Spleen (tissue), 11 donors: ENCODE measurements around the gene OR4C45. TPM values are rescaled to one million over a fixed set of nuclear protein-coding genes. Genes with fewer than 3 reads are reported as not detected.
"Not testable (repeated sequence)": the region's sequence is repeated elsewhere in the genome, so short reads cannot be mapped to it uniquely, and the experiment has no call there.

Source experiments
- DNase-seq: peaks from one replicate; pipeline ENCODE4 v3.0.0-alpha.2; 2020
- H3K27ac ChIP-seq, 8 donors: fragments of 200-600 bp; sonication (generic) in 7 of 8; 1 replicate in 4 of 8; 2 replicates in 4 of 8; pipeline versions ENCODE4 v1.5.0 to v1.8.0; 2016 to 2021; ENCODE audit warnings: inconsistent platforms in 4 of 8, mild to moderate bottlenecking in 4 of 8, moderate library complexity in 1 of 8
- H3K27me3 ChIP-seq, 7 donors: fragments of 200-600 bp; sonication (generic) in 6 of 7; replicated peaks in 1 of 7; 1 replicate in 4 of 7; 2 replicates in 3 of 7; pipeline versions ENCODE4 v1.5.0 to v1.8.0; 2016 to 2021; ENCODE audit warnings: inconsistent platforms in 3 of 7, mild to moderate bottlenecking in 1 of 7
- H3K36me3 ChIP-seq, 6 donors: fragments of 200-600 bp; sonication (generic) in 5 of 6; 1 replicate in 4 of 6; 2 replicates in 2 of 6; pipeline versions ENCODE4 v1.5.0 to v1.8.0; 2016 to 2021; ENCODE audit warnings: inconsistent platforms in 2 of 6
- H3K4me1 ChIP-seq, 6 donors: fragments of 200-600 bp; sonication (generic) in 5 of 6; 1 replicate in 3 of 6; 2 replicates in 3 of 6; pipeline versions ENCODE4 v1.5.0 to v1.8.0; 2016 to 2021; ENCODE audit warnings: inconsistent platforms in 3 of 6
- H3K4me3 ChIP-seq, 8 donors: fragments of 200-600 bp; sonication (generic) in 7 of 8; 1 replicate in 4 of 8; 2 replicates in 4 of 8; pipeline versions ENCODE4 v1.5.0 to v1.8.0; 2016 to 2021; ENCODE audit warnings: inconsistent platforms in 4 of 8, mild to moderate bottlenecking in 4 of 8, moderate library complexity in 2 of 8
- H3K9me3 ChIP-seq, 8 donors: fragments of 200-600 bp; sonication (generic) in 7 of 8; 1 replicate in 4 of 8; 2 replicates in 4 of 8; pipeline versions ENCODE4 v1.5.0 to v1.8.0; 2016 to 2021; ENCODE audit warnings: inconsistent platforms in 4 of 8
- POLR2A ChIP-seq, 3 donors: fragments of 450-650 bp; IDR thresholded peaks; one replicate each; pipeline ENCODE4 v1.5.1; 2017; ENCODE audit warnings: antibody characterized with exemption in 3 of 3, mild to moderate bottlenecking in 1 of 3
- POLR2AphosphoS5 ChIP-seq, 3 donors: sonication (generic); formaldehyde crosslinking; IDR thresholded peaks; one replicate each; pipeline ENCODE4 v1.5.1; 2017; ENCODE audit warnings: antibody characterized with exemption in 3 of 3
- WGBS, 5 donors: extraction: QIAGEN DNeasy Blood & Tissue Kit in 3 of 5; methylation state at CpG; one replicate each; pipeline versions ENCODE4 v1.1.5 to v1.1.7; 2013 to 2018; 5-methylcytosine and 5-hydroxymethylcytosine counted together
- intact Hi-C: fragments of 100-400 bp; cut with DNase I; formaldehyde crosslinking; loops from one replicate; pipeline ENCODE4 v1.15.0; 2023; ENCODE audit warnings: low total_unique reads
- polyA plus RNA-seq, 3 donors: library from polyadenylated mRNA; stranded (reverse); fragments of 200-250 nt; gene quantifications; one replicate each; pipeline ENCODE4 v1.2.1, GENCODE V29; 2013
- total RNA-seq, 7 donors: library from RNA; depleted of rRNA in 3 of 7; stranded (reverse); fragments of >200 nt in 3 of 7; fragmentation: NEBNext Ultra II Directional in 4 of 7; extraction: Animal tissue kit (Norgen Biotek cat#: 25700) in 4 of 7; gene quantifications; one replicate each; pipeline versions ENCODE4 v1.1.0 to v1.2.1, GENCODE V29; 2016 to 2021
- TF ChIP-seq, protein P1 (sequence below), 11 experiments: fragments of 200-600 bp in 7 of 11; fragments of 450-650 bp in 4 of 11; sonication (generic) in 4 of 11; IDR thresholded peaks in 8 of 11; conservative IDR thresholded peaks in 3 of 11; 1 replicate in 7 of 11; 2 replicates in 4 of 11; pipeline versions ENCODE4 v1.4.0 to v1.8.0; 2016 to 2021; ENCODE audit warnings: antibody characterized with exemption in 11 of 11, inconsistent platforms in 4 of 11, mild to moderate bottlenecking in 1 of 11
- donor health status: healthy with polysubstance abuse.
- donor health status: DM: no; HTN: no; CAD: no; lungs with moderate emphysema.
- donor health status: DM: no; HTN: no; CAD: no.
- donor health status: Bipolar disorder and iron deficiency.
- donor health status: healthy.
- donor health status: DM: no; HTN: no; CAD: no.
- donor health status: DM: yes; HTN: yes; CAD: no.

OR4C45 gene
- total and polyA plus RNA-seq, 10 donors, result not detected

DNA sequence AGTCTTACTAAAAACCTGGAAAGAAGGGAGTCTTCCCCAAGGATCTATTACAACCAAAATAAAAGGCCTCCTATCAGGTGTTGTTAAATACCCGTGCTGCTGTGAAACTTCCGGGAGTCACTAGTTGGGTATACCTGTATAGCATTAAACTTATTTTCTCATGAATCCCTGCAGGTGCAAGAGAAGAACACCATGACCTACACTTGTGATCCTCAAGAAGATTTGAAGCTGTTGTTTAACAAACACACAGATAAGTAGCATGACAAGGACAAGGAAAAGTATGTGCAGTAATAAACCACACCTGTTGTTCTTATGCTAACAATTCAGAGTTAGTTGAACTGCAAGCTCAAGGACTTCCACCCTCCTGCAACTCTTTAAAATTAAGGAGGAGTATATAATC is 12.0 kb downstream of the OR4C45 start:
- intact Hi-C loops, result no loop called here
- Histone ChIP-seq H3K36me3 (no peaks in the 10 kb centered on the region), H3K4me1 (no peaks in the 10 kb centered on the region), H3K27ac (no peak overlapping the region), H3K9me3 (peaks cover 0 to 12% (median 1%) of the 10 kb centered on the region in 8 donors), H3K27me3 (no peaks in the 10 kb centered on the region), H3K4me3 (no peak overlapping the region)
- WGBS, 5 donors, result 91 to 98% (median 94%) methylated on average over 2 of the region's 2 CpGs
- TF ChIP-seq, protein P1, sequence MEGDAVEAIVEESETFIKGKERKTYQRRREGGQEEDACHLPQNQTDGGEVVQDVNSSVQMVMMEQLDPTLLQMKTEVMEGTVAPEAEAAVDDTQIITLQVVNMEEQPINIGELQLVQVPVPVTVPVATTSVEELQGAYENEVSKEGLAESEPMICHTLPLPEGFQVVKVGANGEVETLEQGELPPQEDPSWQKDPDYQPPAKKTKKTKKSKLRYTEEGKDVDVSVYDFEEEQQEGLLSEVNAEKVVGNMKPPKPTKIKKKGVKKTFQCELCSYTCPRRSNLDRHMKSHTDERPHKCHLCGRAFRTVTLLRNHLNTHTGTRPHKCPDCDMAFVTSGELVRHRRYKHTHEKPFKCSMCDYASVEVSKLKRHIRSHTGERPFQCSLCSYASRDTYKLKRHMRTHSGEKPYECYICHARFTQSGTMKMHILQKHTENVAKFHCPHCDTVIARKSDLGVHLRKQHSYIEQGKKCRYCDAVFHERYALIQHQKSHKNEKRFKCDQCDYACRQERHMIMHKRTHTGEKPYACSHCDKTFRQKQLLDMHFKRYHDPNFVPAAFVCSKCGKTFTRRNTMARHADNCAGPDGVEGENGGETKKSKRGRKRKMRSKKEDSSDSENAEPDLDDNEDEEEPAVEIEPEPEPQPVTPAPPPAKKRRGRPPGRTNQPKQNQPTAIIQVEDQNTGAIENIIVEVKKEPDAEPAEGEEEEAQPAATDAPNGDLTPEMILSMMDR (IDR thresholded peaks at IDR 0.05 in 8 of 11, conservative IDR thresholded peaks at IDR 0.05 in 3 of 11), result no peak
- TF ChIP-seq POLR2A (IDR thresholded peaks at IDR 0.05), result no peak
- DNase-seq, result no peak

DNA sequence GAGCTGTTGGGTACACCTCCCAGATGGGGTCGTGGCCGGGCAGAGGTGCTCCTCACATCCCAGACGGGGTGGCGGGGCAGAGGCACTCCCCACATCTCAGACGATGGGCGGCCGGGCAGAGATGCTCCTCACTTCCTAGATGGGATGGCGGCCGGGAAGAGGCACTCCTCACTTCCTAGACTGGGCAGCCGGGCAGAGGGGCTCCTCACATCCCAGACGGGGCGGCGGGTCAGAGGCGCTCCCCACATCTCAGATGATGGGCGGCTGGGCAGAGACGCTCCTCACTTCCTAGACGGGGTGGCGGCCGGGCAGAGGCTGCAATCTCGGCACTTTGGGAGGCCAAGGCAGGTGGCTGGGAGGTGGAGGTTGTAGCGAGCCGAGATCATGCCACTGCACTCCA is 30.4 kb downstream of the OR4C45 start:
- 88 to 95% (median 91%) methylated on average over 14 to 22 of the region's 22 CpGs for WGBS, 5 donors
- DNase-seq, H3K36me3 ChIP-seq, intact Hi-C loops, H3K27me3 ChIP-seq, H3K27ac ChIP-seq, H3K4me1 ChIP-seq, H3K4me3 ChIP-seq: not testable (repeated sequence)
- H3K9me3 ChIP-seq, result peaks cover 0 to 33% (median 5%) of the 10 kb centered on the region in 8 donors

DNA sequence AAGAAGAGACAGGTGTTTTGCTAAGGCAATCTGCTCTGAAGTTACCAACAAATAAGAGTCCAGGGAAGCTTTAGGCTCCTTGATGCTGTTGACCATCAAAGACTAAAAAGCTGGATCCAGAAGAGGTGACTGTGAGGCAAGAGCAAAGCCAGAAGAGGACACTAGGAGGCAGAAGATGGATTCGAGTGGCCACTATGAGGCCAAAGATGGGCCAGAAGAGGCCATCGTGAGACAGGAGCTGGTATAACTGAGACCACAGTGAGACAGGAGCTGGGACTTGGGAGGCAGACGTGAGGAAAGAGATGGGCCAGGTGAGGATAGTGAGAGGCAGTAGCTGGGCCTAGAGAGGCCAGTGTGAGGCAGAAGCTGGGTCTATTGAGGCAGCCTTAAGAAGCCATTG is 37.7 kb downstream of the OR4C45 start:
- H3K36me3 ChIP-seq, result no peaks in the 10 kb centered on the region
- intact Hi-C loops, result no loop called here
- peaks cover 0 to 60% (median 28%) of the 10 kb centered on the region in 8 donors for H3K9me3 ChIP-seq
- H3K4me3 ChIP-seq, result no peak overlapping the region
- 51 to 70% (median 63%) methylated on average over 3 of the region's 3 CpGs for WGBS, 5 donors
- H3K27me3 ChIP-seq, result no peaks in the 10 kb centered on the region
- DNase-seq, result no peak
- H3K27ac ChIP-seq, result no peak overlapping the region
- H3K4me1 ChIP-seq, result no peaks in the 10 kb centered on the region
- TF ChIP-seq POLR2AphosphoS5 (IDR thresholded peaks at IDR 0.05) (no peak), POLR2A (IDR thresholded peaks at IDR 0.05) (no peak)
- TF ChIP-seq, protein P1 (IDR thresholded peaks at IDR 0.05 in 8 of 11, conservative IDR thresholded peaks at IDR 0.05 in 3 of 11), result no peak

DNA sequence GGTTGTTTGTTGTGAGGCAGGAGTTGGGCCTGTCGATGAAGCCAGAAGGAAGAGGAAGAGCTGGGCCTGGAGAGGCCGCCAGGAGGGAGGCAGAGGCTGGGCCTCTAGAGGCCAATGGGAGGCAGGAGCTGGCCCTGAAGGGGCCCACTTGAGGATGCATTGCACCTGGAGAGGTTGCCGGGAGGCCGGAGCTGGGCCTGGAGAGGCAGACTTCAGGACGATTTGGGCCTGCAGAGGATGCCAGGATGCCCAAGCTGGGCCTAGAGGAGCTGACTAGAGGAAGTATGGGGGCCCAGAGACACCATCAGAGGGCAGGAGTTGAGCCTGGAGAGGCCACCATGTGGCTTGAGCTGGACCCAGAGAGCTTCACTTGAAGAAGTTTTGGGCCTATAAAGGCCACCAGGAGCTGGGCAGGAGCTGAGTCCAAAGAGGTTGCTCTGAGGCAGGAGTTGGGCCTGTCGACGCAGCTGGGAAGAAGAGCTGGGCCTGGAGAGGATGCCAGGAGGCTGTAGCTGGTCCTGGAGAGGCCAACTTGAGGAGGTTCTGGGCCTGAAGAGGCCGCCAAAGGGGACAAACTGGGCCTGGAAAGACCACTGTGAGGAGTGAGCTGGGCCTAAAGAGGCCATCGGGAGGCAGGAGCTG is 39.0 kb downstream of the OR4C45 start:
- DNase-seq, result no peak

More for the DNA sequence above, 39.0 kb downstream of the OR4C45 start:
- Histone ChIP-seq H3K36me3 (no peaks in the 10 kb centered on the region), H3K27me3 (no peaks in the 10 kb centered on the region), H3K27ac (no peak overlapping the region), H3K9me3 (peaks cover 0 to 73% (median 30%) of the 10 kb centered on the region in 8 donors), H3K4me3 (no peak overlapping the region), H3K4me1 (no peaks in the 10 kb centered on the region)
- intact Hi-C loops, result no loop called here
- TF ChIP-seq, protein P1 (IDR thresholded peaks at IDR 0.05 in 8 of 11, conservative IDR thresholded peaks at IDR 0.05 in 3 of 11), result no peak
- TF ChIP-seq POLR2A (IDR thresholded peaks at IDR 0.05) (no peak), POLR2AphosphoS5 (IDR thresholded peaks at IDR 0.05) (no peak)
- WGBS, 5 donors, result 62 to 82% (median 67%) methylated on average over 9 of the region's 9 CpGs
